ENCODE measurements around the gene RHOH. TPM values are rescaled to one million over a fixed set of nuclear protein-coding genes. Genes with fewer than 3 reads are reported as not detected.

Gene RHOH
- total and polyA plus RNA-seq, 10 of the 15 experiments (the other 5 are each of a cell fraction or from before 2014, with no cell fraction given): 46.5 to 120 (median 57.9) TPM

- TF ChIP-seq HSF1 (IDR thresholded peaks at IDR 0.05; ENCODE audit: low read depth, low read length) (no peak), CEBPB (IDR thresholded peaks at IDR 0.05; ENCODE audit: borderline replicate concordance in 1 of 2, low read depth in 2 of 2, low read length in 2 of 2) (no peak), SUPT20H (IDR thresholded peaks at IDR 0.05; ENCODE audit: borderline replicate concordance, control insufficient read depth, low read depth, low read length) (no peak), SP1 (IDR thresholded peaks at IDR 0.05; ENCODE audit: low read depth, low read length) (no peak), POLR2A (IDR thresholded peaks at IDR 0.05; ENCODE audit: low read depth, low read length) (peak; percentile 47), IKZF2 (IDR thresholded peaks at IDR 0.05) (peak; percentile 34 to 41; a peak in 1 of 4 replicates), ZNF687 (IDR thresholded peaks at IDR 0.05) (no peak), ELK1 (IDR thresholded peaks at IDR 0.05; ENCODE audit: low read depth, low read length) (no peak), POLR2AphosphoS2 (IDR thresholded peaks at IDR 0.05; ENCODE audit: low read depth, low read length) (no peak), KLF5 (IDR thresholded peaks at IDR 0.05; ENCODE audit: partially characterized antibody) (no peak), TAF1 (IDR thresholded peaks at IDR 0.05; ENCODE audit: borderline replicate concordance, low read depth, low read length) (peak; percentile 36; the same call in 1 of the 2 replicates), BHLHE40 (IDR thresholded peaks at IDR 0.05; ENCODE audit: borderline replicate concordance in 1 of 2, low read depth in 2 of 2, low read length in 1 of 2) (no peak), IKZF1 (conservative IDR thresholded peaks at IDR 0.05) (0 out of 2 replicates have a peak, but pooled peaks have one; percentile 24), ETV6 (conservative IDR thresholded peaks at IDR 0.05 in 1 of 2, IDR thresholded peaks at IDR 0.05 in 1 of 2; ENCODE audit: borderline replicate concordance in 1 of 2, low read depth in 1 of 2) (0 out of 4 replicates have a peak, but pooled peaks of 1 of the 2 experiments have one; percentile 30)
These were observed 23.4 kb upstream of the RHOH start (continued) for GRCh38 chr4:40173470-40173875.

Data from GM12878 (cell line).